ENCODE measurements around the gene DHPS.

GRCh38 chr19:12715102-12715501 is 33.4 kb upstream of the DHPS start:
- TF ChIP-seq POLR2AphosphoS5 (IDR thresholded peaks at IDR 0.05) (no peak), POLR2A (IDR thresholded peaks at IDR 0.05) (no peak), CTCF (IDR thresholded peaks at IDR 0.05) (no peak)

All from breast epithelium (tissue), 3 donors.